Hepatocyte (in vitro differentiated cells): ENCODE data around the gene MICAL2. TPM values are rescaled to one million over a fixed set of nuclear protein-coding genes. Genes with fewer than 3 reads are reported as not detected.
A peak's percentile ranks its signal among the peaks of the same experiment; 100 is the strongest.

ENCODE experiments used
- DNase-seq: peaks from one replicate; pipeline ENCODE4 v3.0.0-alpha.2; 2016; ENCODE audit warnings: low spot score
- H2AFZ ChIP-seq: fragments of 200-600 bp; sonication (generic); 2 replicates; pipeline ENCODE4 v1.6.0; 2016; ENCODE audit warnings: antibody characterized with exemption, mild to moderate bottlenecking
- H3K27ac ChIP-seq: fragments of 200-600 bp; sonication (generic); 2 replicates; pipeline ENCODE4 v1.5.1; 2016; ENCODE audit warnings: mild to moderate bottlenecking
- H3K27me3 ChIP-seq: fragments of 200-600 bp; sonication (generic); 2 replicates; pipeline ENCODE4 v1.6.1; 2016
- H3K36me3 ChIP-seq: fragments of 200-600 bp; sonication (generic); replicated peaks from 2 replicates; pipeline ENCODE4 v1.5.1; 2016; ENCODE audit warnings: low read depth; ENCODE audit not compliant: insufficient read depth
- H3K4me1 ChIP-seq: fragments of 200-600 bp; sonication (generic); 2 replicates; pipeline ENCODE4 v1.5.1; 2016; ENCODE audit warnings: mild to moderate bottlenecking, moderate library complexity; ENCODE audit not compliant: insufficient read depth
- H3K4me2 ChIP-seq: fragments of 200-600 bp; sonication (generic); 2 replicates; pipeline ENCODE4 v1.6.0; 2016
- H3K4me3 ChIP-seq: fragments of 200-600 bp; sonication (generic); 2 replicates; pipeline ENCODE4 v1.5.1; 2016; ENCODE audit warnings: mild to moderate bottlenecking
- H3K79me2 ChIP-seq: fragments of 200-600 bp; sonication (generic); 2 replicates; pipeline ENCODE4 v1.6.0; 2017; ENCODE audit warnings: mild to moderate bottlenecking
- H3K9me2 ChIP-seq: fragments of 200-600 bp; sonication (generic); replicated peaks from 2 replicates; pipeline ENCODE4 v1.6.0; 2017; ENCODE audit warnings: mild to moderate bottlenecking; ENCODE audit not compliant: insufficient read depth
- H3K9me3 ChIP-seq: fragments of 200-600 bp; sonication (generic); 2 replicates; pipeline ENCODE4 v1.5.1; 2016; ENCODE audit warnings: low read depth, mild to moderate bottlenecking
- H4K20me1 ChIP-seq: fragments of 200-600 bp; sonication (generic); 2 replicates; pipeline ENCODE4 v1.6.0; 2016; ENCODE audit warnings: mild to moderate bottlenecking; ENCODE audit not compliant: insufficient read depth, poor library complexity, severe bottlenecking
- EZH2 ChIP-seq: fragments of 200-600 bp; sonication (generic); IDR thresholded peaks from 2 replicates; pipeline ENCODE4 v1.6.1; 2016; ENCODE audit warnings: antibody characterized with exemption, mild to moderate bottlenecking, borderline replicate concordance
- EZH2phosphoT487 ChIP-seq: fragments of 200-600 bp; sonication (generic); IDR thresholded peaks from one replicate; pipeline ENCODE4 v1.6.1; 2018; ENCODE audit warnings: antibody characterized with exemption, mild to moderate bottlenecking, low read depth, moderate library complexity; ENCODE audit not compliant: unreplicated experiment, severe bottlenecking
- WGBS: methylation state at CpG from one replicate; pipeline ENCODE4 v1.1.6; 2016; ENCODE audit warnings: low lambda C conversion rate; ENCODE audit errors: missing lambda C conversion rate; 5-methylcytosine and 5-hydroxymethylcytosine counted together
- polyA plus RNA-seq: library from polyadenylated mRNA; unstranded; fragments of >200 nt; fragmentation: Nextera tagmentation; extraction: Ambion mirVana; gene quantifications from 2 replicates; pipeline ENCODE4 v1.2.1, GENCODE V29; 2016
- total RNA-seq: library from RNA; depleted of rRNA; stranded (reverse); fragments of >200 nt; gene quantifications from 2 replicates; pipeline ENCODE4 v1.2.3, GENCODE V29; 2014
- TF ChIP-seq, protein P1 (sequence below): fragments of 200-600 bp; sonication (generic); IDR thresholded peaks from 2 replicates; pipeline ENCODE4 v1.5.1; 2016; ENCODE audit warnings: antibody characterized with exemption, mild to moderate bottlenecking; ENCODE audit not compliant: poor library complexity

Gene MICAL2
- total and polyA plus RNA-seq, 2 experiments from 2014 or later, result 36.8 to 56.0 TPM

DNA sequence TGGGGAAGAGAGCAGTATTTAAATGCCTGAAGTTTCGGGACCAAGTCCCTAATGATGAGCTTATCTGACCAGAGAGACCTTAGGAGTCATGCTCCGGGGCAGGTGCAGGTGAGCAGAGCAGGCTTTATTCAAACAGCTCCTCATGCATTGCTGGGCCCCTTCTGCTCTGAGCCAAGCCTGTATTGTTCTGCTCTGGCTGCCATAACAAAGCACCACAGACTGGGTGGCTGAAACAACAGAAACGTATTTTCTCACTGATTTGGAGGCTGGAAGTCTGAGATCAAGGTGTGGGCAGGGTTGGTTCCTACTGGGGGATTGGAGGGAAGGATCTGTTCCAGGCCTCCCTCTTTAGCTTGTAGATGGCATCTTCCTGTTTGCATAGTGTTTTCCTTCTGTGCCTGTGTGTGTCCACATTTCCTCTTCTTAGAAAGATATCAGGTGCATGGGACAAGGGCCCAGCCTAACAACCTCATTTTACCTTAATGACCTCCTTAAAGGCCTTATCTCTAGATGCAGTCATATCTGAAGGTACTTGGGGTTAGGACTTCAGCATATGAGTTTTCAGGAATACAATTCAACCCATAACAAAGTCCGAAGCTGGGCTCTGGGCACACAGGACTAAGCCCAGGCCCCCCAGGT is 169.9 kb downstream of the MICAL2 start:
- Histone ChIP-seq H3K36me3 (no peaks in the 10 kb centered on the region), H3K79me2 (no peaks in the 10 kb centered on the region), H3K9me3 (no peaks in the 10 kb centered on the region), H4K20me1 (no peaks in the 10 kb centered on the region), H3K4me3 (no peak overlapping the region), H2AFZ (no peak overlapping the region), H3K9me2 (no peaks in the 10 kb centered on the region), H3K27me3 (no peaks in the 10 kb centered on the region), H3K4me1 (peaks cover 11% of the 10 kb centered on the region), H3K4me2 (no peak overlapping the region), H3K27ac (peak overlapping the region; percentile 74)
- TF ChIP-seq EZH2phosphoT487 (no peak), EZH2 (no peak)
- TF ChIP-seq, protein P1, sequence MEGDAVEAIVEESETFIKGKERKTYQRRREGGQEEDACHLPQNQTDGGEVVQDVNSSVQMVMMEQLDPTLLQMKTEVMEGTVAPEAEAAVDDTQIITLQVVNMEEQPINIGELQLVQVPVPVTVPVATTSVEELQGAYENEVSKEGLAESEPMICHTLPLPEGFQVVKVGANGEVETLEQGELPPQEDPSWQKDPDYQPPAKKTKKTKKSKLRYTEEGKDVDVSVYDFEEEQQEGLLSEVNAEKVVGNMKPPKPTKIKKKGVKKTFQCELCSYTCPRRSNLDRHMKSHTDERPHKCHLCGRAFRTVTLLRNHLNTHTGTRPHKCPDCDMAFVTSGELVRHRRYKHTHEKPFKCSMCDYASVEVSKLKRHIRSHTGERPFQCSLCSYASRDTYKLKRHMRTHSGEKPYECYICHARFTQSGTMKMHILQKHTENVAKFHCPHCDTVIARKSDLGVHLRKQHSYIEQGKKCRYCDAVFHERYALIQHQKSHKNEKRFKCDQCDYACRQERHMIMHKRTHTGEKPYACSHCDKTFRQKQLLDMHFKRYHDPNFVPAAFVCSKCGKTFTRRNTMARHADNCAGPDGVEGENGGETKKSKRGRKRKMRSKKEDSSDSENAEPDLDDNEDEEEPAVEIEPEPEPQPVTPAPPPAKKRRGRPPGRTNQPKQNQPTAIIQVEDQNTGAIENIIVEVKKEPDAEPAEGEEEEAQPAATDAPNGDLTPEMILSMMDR, result no peak
- 82% methylated on average over 4 of the region's 4 CpGs for WGBS
- no peak for DNase-seq

DNA sequence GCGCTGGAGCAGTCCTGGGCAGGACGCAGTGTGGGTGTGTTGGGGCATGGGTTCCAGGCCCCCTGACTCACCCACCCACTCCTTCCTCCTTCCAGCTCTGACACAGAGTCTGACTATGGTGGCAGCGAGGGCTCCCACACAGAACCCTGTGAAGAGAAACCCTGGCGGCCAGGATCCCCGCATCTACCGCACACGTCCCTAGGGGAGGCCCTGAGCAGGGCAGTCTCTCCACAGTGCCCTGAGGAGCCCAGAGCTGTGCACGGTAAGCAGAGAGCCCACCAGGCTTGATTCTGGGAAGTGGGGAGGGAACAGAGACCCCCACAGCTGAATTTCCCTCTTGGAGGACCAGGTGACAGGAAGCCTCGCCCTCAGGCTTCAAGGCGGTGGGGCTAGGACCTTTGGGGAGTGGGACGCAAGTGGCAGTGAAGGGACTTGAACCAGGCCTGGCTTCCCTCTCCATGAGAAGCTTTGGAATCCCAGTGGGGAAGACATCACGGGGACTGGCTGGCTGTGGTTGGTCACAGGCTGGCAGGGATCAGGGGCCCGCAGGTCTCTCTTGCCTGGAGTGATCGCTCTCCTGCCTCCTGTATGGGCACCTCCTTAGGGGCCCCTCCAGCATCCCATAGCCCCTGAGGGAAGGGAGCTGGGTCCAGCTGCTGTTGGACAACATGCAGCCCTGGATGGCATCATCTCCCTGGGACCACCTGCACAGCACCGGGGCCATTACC is 170.6 kb downstream of the MICAL2 start:
- Histone ChIP-seq H3K9me3 (no peaks in the 10 kb centered on the region), H3K4me2 (no peak overlapping the region), H3K4me3 (no peak overlapping the region), H3K36me3 (no peaks in the 10 kb centered on the region), H3K27me3 (no peaks in the 10 kb centered on the region), H3K9me2 (no peaks in the 10 kb centered on the region), H3K79me2 (no peaks in the 10 kb centered on the region), H4K20me1 (no peaks in the 10 kb centered on the region), H3K4me1 (peaks cover 11% of the 10 kb centered on the region), H2AFZ (no peak overlapping the region), H3K27ac (peak overlapping the region; percentile 74)
- no peak for DNase-seq
- TF ChIP-seq EZH2 (no peak), EZH2phosphoT487 (no peak)
- 96% methylated on average over 15 of the region's 15 CpGs for WGBS

GRCh38 chr11:12281571-12282478 is 171.4 kb downstream of the MICAL2 start:
- Histone ChIP-seq H3K4me2 (no peak overlapping the region), H3K4me3 (no peak overlapping the region), H3K79me2 (no peaks in the 10 kb centered on the region), H3K4me1 (peaks cover 18% of the 10 kb centered on the region), H2AFZ (no peak overlapping the region), H3K9me3 (no peaks in the 10 kb centered on the region), H3K9me2 (no peaks in the 10 kb centered on the region), H4K20me1 (no peaks in the 10 kb centered on the region), H3K27ac (no peak overlapping the region), H3K27me3 (no peaks in the 10 kb centered on the region), H3K36me3 (no peaks in the 10 kb centered on the region)
- peak; percentile 90 for DNase-seq
- no peak for TF ChIP-seq EZH2phosphoT487
- TF ChIP-seq, protein P1, result peak; percentile 97
- WGBS, result 39% methylated on average over 12 of the region's 12 CpGs

DNA sequence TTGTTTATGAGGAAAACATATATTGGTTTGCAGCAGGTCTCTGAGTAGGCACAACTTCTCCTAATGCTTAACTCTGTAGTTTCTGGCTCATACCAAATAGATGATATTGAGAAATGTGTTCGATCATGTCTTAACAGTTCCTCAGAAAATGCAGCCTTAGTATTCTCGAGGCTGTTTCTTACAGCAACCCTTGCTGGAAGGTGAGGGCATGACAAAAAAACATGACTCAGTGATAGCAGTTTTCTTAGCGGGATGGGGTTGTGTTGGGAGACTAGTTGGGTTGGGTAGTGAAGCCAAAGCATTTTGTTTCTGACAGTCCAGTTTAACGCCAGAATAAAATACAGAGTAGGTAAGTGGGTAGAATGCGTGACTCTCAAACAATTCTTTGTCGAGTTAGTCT is 172.3 kb downstream of the MICAL2 start:
- Histone ChIP-seq H3K79me2 (no peaks in the 10 kb centered on the region), H3K9me3 (no peaks in the 10 kb centered on the region), H3K27ac (no peak overlapping the region), H3K9me2 (no peaks in the 10 kb centered on the region), H3K4me2 (no peak overlapping the region), H2AFZ (no peak overlapping the region), H4K20me1 (no peaks in the 10 kb centered on the region), H3K36me3 (no peaks in the 10 kb centered on the region), H3K4me1 (peaks cover 23% of the 10 kb centered on the region), H3K27me3 (no peaks in the 10 kb centered on the region), H3K4me3 (no peak overlapping the region)
- 89% methylated on average over 6 of the region's 6 CpGs for WGBS
- no peak for DNase-seq
- TF ChIP-seq EZH2 (no peak), EZH2phosphoT487 (no peak)
- TF ChIP-seq, protein P1, result no peak
